Tibial nerve (tissue), 4 donors: ENCODE data around the gene PRPSAP2. TPM values are rescaled to one million over a fixed set of nuclear protein-coding genes. Genes with fewer than 3 reads are reported as not detected.

ENCODE experiments used
- DNase-seq, 2 donors: peaks; one replicate each; pipeline ENCODE4 v3.0.0-alpha.2; 2019; ENCODE audit warnings: low spot score in 2 of 2
- H3K27ac ChIP-seq, 4 donors: fragments of 200-600 bp; sonication (generic) in 3 of 4; one replicate each; pipeline ENCODE4 v1.5.1; 2017 to 2019; ENCODE audit warnings: mild to moderate bottlenecking in 1 of 4
- H3K27me3 ChIP-seq, 2 donors: fragments of 200-600 bp; sonication (generic) in 1 of 2; one replicate each; pipeline versions ENCODE4 v1.5.1 to v1.6.0; 2017 to 2019
- H3K36me3 ChIP-seq, 3 donors: fragments of 200-600 bp; sonication (generic); one replicate each; pipeline ENCODE4 v1.5.1; 2018 to 2019
- H3K4me1 ChIP-seq, 4 donors: fragments of 200-600 bp; sonication (generic) in 3 of 4; one replicate each; pipeline ENCODE4 v1.5.1; 2017 to 2019
- H3K4me3 ChIP-seq, 4 donors: fragments of 200-600 bp; sonication (generic) in 3 of 4; one replicate each; pipeline ENCODE4 v1.5.1; 2017 to 2019; ENCODE audit warnings: mild to moderate bottlenecking in 1 of 4, moderate library complexity in 1 of 4
- H3K9me3 ChIP-seq, 4 donors: fragments of 200-600 bp; sonication (generic) in 3 of 4; one replicate each; pipeline ENCODE4 v1.5.1; 2017 to 2019
- EP300 ChIP-seq, 2 donors: sonication (generic); formaldehyde crosslinking; IDR thresholded peaks; one replicate each; pipeline ENCODE4 v1.6.1; 2017; ENCODE audit warnings: antibody characterized with exemption in 2 of 2, mild to moderate bottlenecking in 1 of 2
- POLR2A ChIP-seq, 2 donors: fragments of 450-650 bp; IDR thresholded peaks; one replicate each; pipeline ENCODE4 v1.6.1; 2017; ENCODE audit warnings: antibody characterized with exemption in 2 of 2, mild to moderate bottlenecking in 2 of 2, moderate library complexity in 2 of 2
- WGBS, 2 donors: methylation state at CpG; one replicate each; pipeline ENCODE4 v1.1.5; 2018; 5-methylcytosine and 5-hydroxymethylcytosine counted together
- total RNA-seq, 4 donors: library from RNA; depleted of rRNA; stranded (reverse); fragments of >200 nt; gene quantifications; one replicate each; pipeline ENCODE4 v1.1.0, GENCODE V29; 2016
- TF ChIP-seq, protein P1 (sequence below), 5 experiments: fragments of 200-600 bp in 3 of 5; fragments of 450-650 bp in 2 of 5; sonication (generic) in 3 of 5; IDR thresholded peaks; one replicate each; pipeline ENCODE4 v1.5.1; 2016 to 2019; ENCODE audit warnings: antibody characterized with exemption in 5 of 5, mild to moderate bottlenecking in 3 of 5, moderate library complexity in 2 of 5

PRPSAP2 gene
- total RNA-seq, 4 donors from 2014 or later, result 31.4 to 35.1 (median 33.7) TPM

DNA sequence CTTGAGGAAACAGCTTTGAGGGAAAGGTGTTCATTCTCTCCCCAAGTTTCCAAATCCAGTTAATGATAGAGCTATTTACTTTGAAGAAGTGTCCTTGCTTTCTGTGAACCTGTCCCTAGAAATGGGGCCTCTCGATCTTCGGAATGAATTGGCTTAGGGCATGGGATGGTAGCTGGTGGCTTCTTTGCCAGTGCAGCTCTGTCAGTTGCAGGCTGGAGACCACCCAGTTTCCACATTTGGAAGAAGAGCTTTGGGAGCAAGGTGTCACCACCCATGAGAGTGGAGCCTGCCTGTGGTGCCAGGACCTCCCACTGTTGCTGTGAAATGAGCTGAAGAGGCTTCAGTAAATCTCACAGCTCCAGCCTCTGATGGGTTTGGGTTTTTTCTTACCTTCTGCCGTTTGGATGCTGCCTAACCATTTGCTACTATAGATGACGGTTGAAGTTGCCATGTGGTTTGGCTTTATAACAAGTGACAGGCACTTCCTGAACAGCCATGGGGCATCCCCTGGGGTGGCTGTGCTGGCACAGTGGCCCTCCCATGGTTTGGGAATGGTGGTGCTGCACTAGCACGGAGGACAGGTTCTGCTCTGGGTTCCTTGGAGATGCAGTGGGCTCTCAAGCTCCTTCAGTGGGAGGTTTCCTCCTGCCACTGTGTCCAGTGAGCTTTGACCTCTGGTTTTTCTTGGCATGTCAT lies 74.6 kb downstream of the PRPSAP2 start:
- Histone ChIP-seq H3K4me1 (peaks cover 0 to 11% (median 0%) of the 10 kb centered on the region in 4 donors), H3K9me3 (no peaks in the 10 kb centered on the region), H3K4me3 (no peak overlapping the region), H3K27me3 (no peaks in the 10 kb centered on the region), H3K36me3 (peaks cover 0 to 52% (median 9%) of the 10 kb centered on the region in 3 donors), H3K27ac (no peak overlapping the region)
- TF ChIP-seq POLR2A (IDR thresholded peaks at IDR 0.05) (no peak), EP300 (IDR thresholded peaks at IDR 0.05) (no peak)
- TF ChIP-seq, protein P1, sequence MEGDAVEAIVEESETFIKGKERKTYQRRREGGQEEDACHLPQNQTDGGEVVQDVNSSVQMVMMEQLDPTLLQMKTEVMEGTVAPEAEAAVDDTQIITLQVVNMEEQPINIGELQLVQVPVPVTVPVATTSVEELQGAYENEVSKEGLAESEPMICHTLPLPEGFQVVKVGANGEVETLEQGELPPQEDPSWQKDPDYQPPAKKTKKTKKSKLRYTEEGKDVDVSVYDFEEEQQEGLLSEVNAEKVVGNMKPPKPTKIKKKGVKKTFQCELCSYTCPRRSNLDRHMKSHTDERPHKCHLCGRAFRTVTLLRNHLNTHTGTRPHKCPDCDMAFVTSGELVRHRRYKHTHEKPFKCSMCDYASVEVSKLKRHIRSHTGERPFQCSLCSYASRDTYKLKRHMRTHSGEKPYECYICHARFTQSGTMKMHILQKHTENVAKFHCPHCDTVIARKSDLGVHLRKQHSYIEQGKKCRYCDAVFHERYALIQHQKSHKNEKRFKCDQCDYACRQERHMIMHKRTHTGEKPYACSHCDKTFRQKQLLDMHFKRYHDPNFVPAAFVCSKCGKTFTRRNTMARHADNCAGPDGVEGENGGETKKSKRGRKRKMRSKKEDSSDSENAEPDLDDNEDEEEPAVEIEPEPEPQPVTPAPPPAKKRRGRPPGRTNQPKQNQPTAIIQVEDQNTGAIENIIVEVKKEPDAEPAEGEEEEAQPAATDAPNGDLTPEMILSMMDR (IDR thresholded peaks at IDR 0.05), result no peak
- 67 to 77% methylated on average over 5 of the region's 5 CpGs for WGBS, 2 donors
- DNase-seq, result no peak

DNA sequence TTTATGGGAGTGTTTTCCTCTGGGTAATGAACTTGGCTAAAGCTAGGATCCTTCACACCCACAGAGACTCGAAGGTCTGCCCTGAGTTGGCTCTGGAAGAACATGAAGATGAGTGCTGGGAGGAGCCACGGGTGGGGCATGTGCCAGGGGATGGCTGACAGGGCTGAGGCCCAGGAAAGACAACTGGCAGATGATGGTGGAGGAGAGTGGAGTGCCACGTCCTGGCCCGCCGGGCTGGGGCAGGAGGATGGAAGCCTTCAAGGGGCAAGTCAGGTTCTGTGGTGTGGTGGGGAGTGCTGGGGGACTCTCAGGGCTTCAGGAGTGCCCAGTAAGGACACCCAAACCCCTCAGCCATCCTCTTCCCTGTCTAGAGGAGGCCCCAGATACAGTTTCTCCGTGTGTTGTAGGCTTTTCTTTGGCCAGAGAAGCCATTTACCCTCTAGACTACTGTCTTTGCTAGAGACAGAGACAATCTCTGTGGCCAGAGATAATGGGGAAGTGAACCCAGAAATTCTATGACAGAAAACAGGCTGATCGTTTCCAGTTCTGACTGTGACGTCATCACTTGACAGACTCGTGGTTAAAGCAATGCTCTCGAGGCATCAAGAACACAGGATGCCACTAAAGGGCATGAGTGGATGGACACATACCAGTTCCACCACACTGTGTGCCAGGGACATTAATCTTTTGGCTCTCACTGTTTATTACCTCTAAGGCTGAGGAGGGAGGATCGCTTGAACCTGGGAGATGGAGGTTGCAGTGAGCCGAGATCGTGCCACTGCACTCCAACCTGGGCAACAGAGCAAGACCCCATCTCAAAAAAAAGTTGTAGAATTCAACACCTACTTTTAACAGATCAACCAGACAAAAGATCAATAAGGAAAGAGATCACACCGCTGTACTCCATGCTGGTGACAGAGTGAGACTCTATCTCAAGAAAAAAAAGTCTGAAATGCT lies 75.4 kb downstream of the PRPSAP2 start:
- no peaks in the 10 kb centered on the region for H3K9me3 ChIP-seq
- WGBS, 2 donors, result 80 to 81% methylated on average over 14 of the region's 14 CpGs
- no peak overlapping the region for H3K4me3 ChIP-seq
- peaks cover 0 to 47% (median 9%) of the 10 kb centered on the region in 3 donors for H3K36me3 ChIP-seq
- DNase-seq, result no peak
- peaks cover 0 to 11% (median 0%) of the 10 kb centered on the region in 4 donors for H3K4me1 ChIP-seq
- no peak overlapping the region for H3K27ac ChIP-seq
- no peak for TF ChIP-seq POLR2A (IDR thresholded peaks at IDR 0.05)
- TF ChIP-seq EP300 (IDR thresholded peaks at IDR 0.05), result no peak
- TF ChIP-seq, protein P1 (IDR thresholded peaks at IDR 0.05), result no peak
- H3K27me3 ChIP-seq, result no peaks in the 10 kb centered on the region

DNA sequence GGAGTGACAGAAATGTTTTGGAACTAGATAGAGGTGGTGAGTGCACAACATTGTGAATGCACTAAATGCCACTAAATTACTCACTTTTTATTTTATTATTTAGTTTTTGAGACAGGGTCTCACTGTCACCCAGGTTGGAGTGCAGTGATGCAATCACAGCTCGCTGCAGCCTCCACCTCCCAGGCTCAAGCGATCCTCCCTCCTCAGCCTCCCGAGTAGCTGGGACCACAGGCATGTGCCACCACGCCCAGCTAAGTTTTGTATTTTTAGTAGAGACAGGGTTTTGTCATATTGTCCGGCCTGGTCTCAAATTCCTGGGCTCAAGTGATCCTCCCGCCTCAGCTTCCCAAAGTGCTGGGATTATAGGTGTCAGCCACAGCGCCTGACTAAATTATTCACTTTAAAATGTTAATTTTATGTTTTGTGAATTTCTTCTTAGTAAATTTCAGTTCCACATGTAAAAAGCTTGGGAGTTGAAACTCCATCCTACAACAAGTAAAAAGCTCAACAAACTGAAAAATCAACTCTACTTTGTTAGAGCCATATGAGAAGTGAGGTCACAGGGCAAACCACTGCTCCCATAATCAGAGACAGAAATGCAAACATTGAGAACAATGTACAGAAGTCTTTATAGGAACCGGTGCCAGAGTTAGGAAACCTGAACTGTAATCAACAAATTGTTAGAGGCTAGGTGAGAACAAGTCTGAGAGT lies 80.2 kb downstream of the PRPSAP2 start:
- no peak for DNase-seq
- H3K4me1 ChIP-seq, result peaks cover 0 to 2% (median 0%) of the 10 kb centered on the region in 4 donors
- no peak overlapping the region for H3K27ac ChIP-seq
- H3K9me3 ChIP-seq, result no peaks in the 10 kb centered on the region
- H3K36me3 ChIP-seq, result peaks cover 0 to 3% (median 0%) of the 10 kb centered on the region in 3 donors
- 70 to 78% methylated on average over 8 of the region's 8 CpGs for WGBS, 2 donors
- no peak overlapping the region for H3K4me3 ChIP-seq
- H3K27me3 ChIP-seq, result no peaks in the 10 kb centered on the region
- TF ChIP-seq, protein P1 (IDR thresholded peaks at IDR 0.05), result no peak
- no peak for TF ChIP-seq EP300 (IDR thresholded peaks at IDR 0.05)
- no peak for TF ChIP-seq POLR2A (IDR thresholded peaks at IDR 0.05)

DNA sequence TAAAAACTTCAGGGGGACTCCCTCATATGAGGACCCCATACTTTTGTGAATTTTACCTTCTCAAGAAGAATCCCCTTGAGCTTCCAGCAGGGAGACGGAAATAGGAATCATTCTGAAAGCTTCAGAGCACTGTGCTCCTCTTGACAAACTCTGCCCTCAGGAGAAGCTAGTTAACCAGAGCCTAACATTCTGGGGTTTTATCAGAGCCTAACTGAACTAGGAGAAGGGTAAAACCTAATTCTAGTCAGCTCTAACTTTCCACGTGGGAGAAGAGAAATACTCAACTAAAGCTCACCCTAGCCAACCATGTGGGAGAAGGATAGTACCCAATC lies 80.7 kb downstream of the PRPSAP2 start:
- no peak overlapping the region for H3K27ac ChIP-seq
- no peaks in the 10 kb centered on the region for H3K4me1 ChIP-seq
- TF ChIP-seq, protein P1 (IDR thresholded peaks at IDR 0.05), result no peak
- TF ChIP-seq POLR2A (IDR thresholded peaks at IDR 0.05) (no peak), EP300 (IDR thresholded peaks at IDR 0.05) (no peak)
- WGBS, 2 donors, result 38 to 73% methylated on average over 2 of the region's 2 CpGs
- H3K4me3 ChIP-seq, result no peak overlapping the region
- no peak for DNase-seq
- H3K36me3 ChIP-seq, result no peaks in the 10 kb centered on the region
- no peaks in the 10 kb centered on the region for H3K9me3 ChIP-seq
- H3K27me3 ChIP-seq, result no peaks in the 10 kb centered on the region
